Measurements from ENCODE around the gene DHX58.

Gene DHX58

GRCh38 chr17:42109086-42109485 is 3.4 kb downstream of the DHX58 start:
- DNase-seq: no peak

DNA sequence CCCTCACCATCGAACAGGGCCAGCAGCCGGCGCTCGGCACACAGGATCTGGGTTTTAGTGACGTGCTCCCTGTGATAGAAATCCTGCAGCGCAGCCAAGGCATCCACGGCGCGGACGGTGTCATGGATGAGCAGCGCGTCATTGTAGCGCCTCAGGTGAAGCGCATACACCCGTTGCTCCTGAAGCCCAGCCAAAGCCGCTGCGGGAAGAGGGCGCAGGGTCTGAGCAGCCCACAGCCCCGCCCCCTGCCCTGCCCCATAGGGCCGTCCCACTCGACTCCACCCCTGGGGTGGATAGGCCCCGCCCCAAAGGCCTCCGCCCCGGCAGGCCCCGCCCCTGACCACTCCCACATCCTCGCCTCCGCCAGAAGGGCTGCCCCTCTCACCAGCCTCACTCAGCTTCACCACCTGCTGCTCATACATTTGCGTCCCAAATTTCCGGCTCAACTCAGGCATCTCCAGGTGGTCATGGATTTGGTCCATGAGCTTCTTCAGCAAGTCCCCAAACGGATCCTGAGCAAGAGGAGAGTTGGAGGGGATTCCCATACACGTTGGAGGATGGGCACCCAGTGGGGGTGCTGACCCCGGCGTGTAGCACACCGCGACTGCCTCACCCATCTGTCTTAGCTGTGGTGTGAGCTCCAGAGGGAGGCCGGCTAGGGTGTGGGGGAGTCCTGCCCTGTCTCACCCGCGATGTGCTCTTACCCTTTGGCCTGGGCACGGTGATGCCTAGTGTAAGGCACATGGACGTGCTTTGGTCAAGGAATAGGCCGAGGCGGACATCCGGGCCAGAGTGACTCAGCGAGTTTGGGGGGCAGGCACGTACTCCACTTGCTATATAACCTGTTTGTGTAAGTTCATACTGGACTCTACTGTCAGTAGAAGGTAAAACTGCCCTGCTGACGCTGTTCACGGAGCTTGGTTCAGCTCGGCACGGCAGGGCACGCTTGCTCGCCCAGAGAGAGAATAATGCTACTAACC is 4.6 kb downstream of the DHX58 start:
- peak; percentile 96 for DNase-seq

DNA sequence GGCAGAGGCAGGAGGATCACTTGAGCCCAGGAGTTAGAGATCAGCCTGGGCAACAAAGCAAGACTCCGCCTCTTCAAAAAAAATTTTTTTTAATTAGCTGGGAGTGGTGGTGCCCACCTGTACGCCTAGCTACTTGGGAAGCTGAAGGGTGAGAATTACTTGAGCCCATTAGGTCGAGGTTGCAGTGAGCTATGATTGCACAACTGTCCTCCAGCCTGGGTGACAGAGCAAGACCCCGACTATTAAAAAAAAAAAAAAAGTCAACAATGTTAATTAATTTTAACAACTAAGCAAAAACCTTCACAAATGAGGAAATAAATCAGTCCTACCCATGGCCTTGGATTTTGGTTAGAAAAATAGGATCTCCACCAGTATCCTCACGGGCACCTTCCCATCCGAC is 5.4 kb downstream of the DHX58 start:
- DNase-seq: no peak

DNA sequence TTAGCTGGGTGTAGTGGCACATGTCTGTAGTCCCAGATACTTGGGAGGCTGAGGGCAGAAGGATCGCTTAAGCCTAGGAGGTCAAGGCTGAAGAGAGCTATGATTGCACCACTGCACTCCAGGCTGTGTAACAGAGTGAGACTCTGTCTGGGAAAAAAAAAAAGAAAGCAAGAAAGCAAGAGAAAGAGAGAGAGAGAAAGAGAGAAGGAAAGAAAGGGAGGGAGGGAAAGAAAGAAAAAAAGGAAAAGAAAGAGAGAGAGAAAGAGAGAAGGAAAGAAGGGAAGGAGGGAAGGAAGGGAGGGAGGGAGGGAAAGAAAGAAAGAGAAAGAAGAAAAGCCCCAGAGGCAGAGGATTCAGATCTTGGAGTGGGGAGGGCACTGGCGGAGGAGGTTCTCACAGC is 6.5 kb downstream of the DHX58 start:
- DNase-seq: no peak

- no peak for DNase-seq
These were observed 8.2 kb downstream of the DHX58 start for GRCh38 chr17:42104264-42104663.

DNA sequence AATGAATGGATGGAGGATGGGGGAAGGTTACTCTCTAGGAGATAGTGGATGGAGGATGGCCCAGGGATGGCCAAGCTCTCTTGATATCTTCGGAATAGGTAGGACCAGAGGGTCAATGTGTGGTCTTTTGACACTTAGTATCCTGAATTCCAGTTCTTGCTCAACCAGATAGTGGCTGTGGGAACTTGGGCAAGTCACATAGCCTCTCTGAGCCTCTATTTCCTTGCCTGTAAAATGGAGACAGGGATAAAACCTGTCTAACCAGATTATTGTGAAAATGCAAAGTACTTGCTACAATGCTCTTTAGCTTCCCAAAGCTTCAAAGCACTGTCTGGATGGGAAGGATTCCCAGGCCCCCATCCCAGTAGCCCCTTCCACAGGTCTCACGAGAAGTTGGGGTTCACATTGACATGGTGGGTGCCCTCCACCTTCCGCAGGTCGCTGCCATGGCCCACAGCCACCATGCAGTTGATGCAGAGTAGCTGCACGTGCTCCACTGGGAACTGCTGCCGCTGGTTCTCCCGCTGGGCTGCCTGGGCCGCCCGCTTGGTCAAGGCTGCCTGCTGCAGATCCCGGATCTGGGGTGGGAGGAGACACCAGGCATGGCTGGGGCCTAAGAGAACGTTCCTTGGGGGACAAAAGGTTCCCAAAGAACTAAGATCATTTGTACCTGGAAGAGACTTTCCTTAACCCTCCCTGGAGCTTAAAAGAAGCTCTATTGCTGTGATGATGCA is 9.1 kb downstream of the DHX58 start:
- DNase-seq: no peak

DNA sequence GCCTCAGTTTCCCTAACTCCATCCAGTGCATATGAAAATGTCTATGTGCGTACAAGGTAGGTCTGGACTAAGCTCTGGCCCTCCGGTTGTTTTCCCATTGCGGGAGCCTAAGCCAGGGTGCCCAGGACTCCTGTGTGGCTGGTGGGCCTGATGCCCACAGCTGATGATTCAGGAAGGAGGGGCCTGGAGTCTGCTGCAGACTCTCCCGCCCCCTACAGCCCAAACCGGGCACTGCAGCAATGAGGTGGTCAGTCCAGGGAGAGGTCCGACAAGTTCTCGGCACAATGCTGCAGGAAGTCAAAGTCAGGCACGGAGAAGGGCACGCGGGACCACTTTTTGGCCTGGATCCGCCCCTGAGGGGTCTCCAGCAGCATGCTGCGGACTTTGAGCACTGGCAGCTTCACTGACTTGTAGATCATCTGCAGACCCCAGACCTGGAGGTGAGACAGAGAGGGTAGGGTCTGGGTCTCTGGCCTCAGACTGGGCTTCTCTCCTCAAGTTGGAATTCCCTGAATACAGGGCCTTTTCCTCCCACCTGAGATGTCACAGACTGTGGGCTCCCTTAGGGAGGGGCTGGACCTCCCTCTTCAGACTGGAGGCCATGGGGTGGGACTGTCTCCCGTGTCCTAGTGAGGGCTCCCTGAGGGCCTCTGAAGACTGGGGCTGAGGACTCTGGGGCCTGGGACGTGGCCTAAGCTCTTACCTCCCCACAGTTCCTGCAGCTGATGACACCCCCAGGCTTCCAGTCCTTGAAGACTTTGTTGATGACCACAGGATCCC is 10.8 kb downstream of the DHX58 start:
- peak; percentile 65 for DNase-seq

DNA sequence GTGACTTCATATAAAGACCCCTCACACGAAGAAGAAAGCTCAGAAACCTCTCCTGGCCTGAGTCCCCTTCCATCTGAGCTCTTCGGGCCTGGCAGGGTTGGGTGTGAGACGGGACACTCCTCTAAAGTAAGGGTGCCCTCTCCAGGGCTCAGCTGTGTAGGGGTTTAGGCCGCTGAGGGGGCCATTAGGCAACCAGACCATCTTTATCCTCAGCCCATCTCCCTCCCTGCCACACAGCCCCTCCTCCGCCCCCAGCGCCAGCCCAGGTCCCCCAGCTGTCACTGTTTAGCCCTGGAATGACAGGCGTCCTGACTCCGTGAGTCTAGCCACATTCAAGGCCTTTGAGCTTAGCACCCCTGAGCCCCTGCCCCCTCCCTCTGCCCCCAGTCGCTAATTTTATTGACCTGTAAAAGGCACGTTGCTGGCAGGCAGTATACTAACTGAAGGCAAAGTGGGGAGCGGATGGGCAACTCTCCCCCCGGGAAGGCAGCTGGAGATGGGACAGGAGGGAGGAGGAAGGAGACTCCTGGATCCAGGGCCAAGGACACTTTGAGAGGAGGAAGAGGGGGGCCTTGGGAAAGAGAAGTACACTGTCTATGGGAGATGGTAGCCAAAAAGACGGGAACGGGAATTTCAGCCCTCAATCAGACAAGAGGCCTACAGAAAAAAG is 13.6 kb downstream of the DHX58 start:
- DNase-seq: no peak

GRCh38 chr17:42097691-42098631 is 14.6 kb downstream of the DHX58 start, which contains the start of gene ZNF385C:
TSS of gene ZNF385C (minus strand) at chr17:42098473. CDS start at chr17:42063056, 35,417 bp downstream.
- DNase-seq: peak; percentile 45

GRCh38 chr17:42096360-42097111 is 16.0 kb downstream of the DHX58 start:
- DNase-seq: no peak

DNA sequence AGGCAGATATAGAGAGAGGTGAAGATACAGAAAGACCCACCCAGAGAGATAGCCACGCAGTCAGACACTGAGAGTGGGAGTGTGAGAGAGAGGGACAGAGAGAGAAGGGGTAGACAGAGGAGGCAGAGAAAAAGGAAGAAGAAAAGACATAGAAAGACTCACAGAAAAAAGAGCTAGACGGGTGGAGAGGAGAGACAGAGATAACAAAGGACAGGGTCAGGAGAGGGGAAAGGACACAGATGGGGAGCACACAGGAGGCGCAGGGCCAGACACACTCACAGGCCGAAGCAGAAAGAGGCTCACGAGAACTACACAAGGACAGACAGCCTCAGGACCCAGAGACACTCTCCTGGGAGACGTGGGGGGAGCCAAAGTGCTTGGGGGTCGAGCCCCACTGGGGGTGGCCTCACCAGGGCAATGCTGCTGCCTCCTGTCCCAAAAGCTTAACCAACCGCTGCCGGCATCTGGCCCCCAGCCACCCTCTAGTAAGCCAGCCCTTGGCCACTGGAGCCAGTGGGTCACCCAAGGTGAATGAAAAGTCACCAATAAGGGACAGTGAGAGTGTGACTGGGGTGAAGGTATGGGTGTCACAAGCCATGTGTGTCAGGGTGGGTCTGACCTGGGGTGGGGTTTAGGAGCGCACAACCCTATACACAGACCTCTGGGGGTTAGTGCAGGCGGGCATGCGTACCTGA is 18.0 kb downstream of the DHX58 start:
- DNase-seq: no peak

- DNase-seq: no peak
These were observed 19.6 kb downstream of the DHX58 start for GRCh38 chr17:42092939-42093338.

DNA sequence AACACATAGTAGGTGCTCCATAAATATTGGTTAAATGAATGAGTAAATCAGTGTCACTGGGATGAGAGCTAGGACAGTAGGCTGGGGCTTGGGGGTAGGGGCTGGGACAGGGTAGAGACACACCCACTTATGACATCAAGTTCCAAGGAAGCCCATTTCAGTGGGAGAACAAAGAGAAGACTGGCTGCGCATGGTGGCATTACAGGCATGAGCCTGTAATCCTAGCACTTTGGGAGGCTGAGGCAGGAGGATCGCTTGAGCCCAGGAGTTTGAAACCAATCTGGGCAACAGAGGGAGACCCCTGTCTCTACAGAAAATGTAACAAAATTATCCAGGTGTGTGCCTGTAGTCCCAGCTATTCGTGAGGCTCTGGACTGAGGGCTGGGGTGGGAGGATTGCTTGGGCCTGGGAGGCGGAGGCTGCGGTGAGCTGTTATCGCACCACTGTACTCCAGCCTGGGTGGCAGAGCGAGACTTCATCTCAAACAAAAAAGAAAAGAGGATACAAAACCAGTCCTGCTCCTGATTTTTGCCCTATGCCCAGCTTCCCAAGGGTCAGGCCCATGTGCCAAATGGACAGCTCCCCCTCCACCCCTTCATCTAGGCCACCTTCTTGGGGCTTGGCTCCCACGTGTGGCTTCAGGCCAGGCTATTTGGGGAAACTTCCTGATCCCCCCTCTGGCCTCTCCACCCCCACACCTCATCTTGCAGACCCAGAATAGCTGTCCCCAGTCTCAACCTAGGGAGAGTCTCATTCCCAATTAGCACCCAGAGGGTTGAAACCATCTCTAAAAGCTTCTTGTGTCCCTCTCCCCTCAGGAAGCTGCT is 21.3 kb downstream of the DHX58 start:
- DNase-seq: no peak

- no peak for DNase-seq
These were observed 23.8 kb downstream of the DHX58 start for GRCh38 chr17:42088736-42089135.

- DNase-seq: no peak
These were observed 24.5 kb downstream of the DHX58 start for GRCh38 chr17:42087736-42088705.

DNA sequence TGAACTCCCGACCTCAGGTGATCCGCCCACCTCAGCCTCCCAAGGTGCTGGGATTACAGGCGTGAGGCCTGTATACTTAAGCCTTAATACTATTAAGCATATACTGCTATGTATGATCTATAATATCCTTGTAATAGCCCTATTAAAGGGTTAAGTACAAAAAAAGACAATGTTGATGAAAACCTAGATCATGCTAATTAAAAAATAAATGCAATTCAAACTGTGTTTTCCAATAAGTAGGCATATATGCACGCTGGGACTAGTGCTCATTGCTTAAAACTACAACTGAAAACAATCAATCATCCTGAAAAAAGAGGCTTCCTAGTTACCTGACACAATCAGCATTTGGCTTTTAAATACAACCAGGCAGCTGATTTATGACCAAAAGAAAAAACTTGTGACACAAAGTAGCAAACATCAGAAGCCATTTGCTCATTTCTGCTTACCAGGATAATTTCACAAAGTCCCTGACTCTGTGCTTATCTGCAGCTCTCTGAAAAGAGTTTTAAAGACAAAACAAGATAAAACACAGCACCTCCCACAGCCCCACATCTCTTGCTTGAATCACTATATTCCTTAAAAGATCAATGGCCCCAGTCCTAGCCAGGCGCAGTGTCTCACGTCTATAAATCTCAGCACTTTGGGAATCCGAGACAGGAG is 25.3 kb downstream of the DHX58 start:
- DNase-seq: no peak

- no peak for DNase-seq
These were observed 30.9 kb downstream of the DHX58 start for GRCh38 chr17:42081516-42082129.

All from RPMI8226 (cell line).